ENCODE data around the gene TMEM33.

The TMEM33 gene

DNA sequence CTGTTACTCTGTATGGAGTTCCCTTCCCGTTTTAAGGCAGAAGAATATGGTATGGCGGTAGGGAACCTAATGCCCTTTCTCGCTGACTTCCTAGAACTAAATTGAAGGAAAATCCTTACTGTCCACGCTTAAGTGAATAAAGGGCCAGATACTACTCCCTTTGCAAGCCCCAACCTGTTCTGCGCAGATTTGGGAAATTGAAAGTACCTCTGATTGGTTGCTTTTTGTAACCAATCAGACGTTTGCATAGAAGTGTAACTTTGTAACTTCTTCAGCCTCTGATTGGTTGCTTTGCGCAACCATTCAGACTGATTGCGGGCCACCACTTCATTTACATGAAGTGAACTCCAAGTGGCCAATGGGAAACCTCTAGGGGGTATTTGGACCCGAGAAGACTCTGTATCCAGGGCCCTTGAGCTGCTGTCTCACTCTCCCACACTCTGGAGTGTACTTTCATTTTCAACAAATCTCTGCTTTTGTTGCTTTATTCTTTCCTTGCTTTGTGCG is 1.2 kb upstream of the TMEM33 start:
- in situ Hi-C loops (cut with MboI; ENCODE audit: low pct_unique_long_range_greater_than_20kb, low sequenced_read_pairs) = no loop called here
- no peak for DNase-seq

DNA sequence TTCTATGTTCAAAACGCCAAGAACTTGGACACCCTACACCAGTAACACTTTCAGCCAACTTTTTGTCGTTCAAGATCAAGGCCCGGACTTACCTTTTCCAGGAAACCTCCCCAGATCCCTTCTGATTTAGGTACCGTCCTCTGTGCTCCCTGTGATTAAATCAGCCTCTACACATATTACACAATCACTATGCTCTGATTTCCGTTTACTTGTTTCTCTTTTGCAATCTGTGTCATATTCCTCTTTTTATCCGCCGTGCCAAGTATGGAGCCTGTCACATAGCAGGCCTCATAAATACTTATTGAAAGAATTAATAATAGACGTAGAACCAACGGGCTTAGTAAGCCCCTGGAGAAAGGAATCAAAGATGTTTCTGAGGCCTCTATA is 722 bp upstream of the TMEM33 start:
- no peak for DNase-seq
- in situ Hi-C loops (cut with MboI; ENCODE audit: low pct_unique_long_range_greater_than_20kb, low sequenced_read_pairs) = no loop called here

DNA sequence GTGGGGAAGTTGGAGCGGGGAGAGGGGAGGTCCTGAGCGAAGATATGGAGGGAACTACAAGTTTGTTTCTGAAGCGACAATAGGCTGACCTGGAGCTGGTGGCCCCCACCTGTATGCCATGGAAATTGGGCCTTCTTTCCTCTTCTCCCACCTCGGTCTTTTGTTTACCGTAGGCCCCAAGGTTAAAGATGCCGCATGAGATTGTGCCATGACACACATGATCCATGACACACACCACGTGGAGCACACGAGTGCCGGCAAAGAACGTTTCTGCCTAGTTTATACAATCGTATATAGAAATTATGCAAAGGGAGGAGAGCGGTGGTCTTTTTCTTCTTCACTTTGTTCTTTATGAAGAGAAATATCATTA is 408 bp downstream of the TMEM33 start:
- in situ Hi-C loops (cut with MboI; ENCODE audit: low pct_unique_long_range_greater_than_20kb, low sequenced_read_pairs) = no loop called here
- no peak for DNase-seq

DNA sequence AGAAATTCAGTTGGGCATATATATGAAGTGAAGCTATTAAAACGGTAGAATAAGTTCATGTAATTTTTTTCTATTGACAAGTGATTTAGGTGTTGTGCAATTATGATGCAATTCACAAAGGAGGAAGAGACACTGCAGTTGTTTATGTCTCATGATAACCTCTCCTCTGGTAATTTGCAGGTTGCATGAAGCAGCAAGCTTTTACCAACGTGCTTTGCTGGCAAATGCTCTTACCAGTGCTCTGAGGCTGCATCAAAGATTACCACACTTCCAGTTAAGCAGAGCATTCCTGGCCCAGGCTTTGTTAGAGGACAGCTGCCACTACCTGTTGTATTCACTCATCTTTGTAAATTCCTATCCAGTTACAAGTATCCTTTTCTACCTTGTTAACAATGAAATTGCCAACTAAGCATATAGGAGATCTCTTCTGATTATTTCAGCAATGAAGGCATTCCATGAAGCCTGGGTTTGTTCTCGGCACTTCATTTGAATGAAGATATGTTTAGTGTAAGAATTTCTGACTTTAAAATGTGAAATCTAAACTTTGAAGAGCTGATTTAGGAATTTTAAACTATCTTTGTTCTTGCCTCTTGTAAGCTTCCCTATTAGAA is 3.9 kb downstream of the TMEM33 start:
- in situ Hi-C loops (cut with MboI; ENCODE audit: low pct_unique_long_range_greater_than_20kb, low sequenced_read_pairs) = no loop called here
- peak; percentile 32 for DNase-seq

GRCh38 chr4:41940834-41941233 is 5.6 kb downstream of the TMEM33 start:
- no peak for DNase-seq
- in situ Hi-C loops (cut with MboI; ENCODE audit: low pct_unique_long_range_greater_than_20kb, low sequenced_read_pairs) = no loop called here

DNA sequence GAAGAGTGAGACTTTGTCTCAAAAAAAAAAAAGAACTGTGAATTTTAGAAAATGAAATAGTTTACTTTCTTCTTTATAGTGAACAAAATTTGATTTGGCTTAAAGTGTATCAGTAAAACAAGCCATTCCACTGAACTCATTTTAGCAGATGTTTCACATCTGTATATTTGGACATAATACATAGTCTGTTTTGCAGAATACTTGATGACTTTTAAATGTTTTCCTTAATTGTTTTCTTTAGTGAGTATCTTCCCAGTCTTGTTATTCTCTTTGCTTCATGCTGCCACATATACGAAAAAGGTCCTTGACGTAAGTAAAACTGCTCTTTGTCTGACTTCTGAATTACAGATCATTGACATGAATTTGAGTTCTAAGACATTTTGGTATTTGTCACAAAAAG is 8.3 kb downstream of the TMEM33 start:
- in situ Hi-C loops (cut with MboI; ENCODE audit: low pct_unique_long_range_greater_than_20kb, low sequenced_read_pairs) = no loop called here
- no peak for DNase-seq

DNA sequence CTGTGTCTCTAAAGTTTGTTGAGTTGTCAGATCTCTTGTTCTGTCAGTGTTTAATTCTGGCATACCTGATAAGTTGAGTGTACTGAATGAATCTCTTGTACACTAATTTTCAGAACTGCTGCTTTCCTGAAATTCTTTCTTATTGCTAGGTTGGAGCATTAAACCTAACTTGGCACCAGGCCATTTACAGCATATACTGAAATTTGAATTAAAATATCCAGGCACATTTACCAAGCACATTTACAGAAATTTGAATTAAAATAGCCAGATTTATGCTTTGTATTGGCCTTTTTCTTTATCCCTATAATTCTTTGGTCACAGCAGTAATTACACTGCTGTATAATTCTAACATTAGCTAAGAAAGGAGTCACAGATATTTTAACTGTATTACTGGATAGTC is 8.9 kb downstream of the TMEM33 start:
- in situ Hi-C loops (cut with MboI; ENCODE audit: low pct_unique_long_range_greater_than_20kb, low sequenced_read_pairs) = no loop called here
- DNase-seq = no peak

DNA sequence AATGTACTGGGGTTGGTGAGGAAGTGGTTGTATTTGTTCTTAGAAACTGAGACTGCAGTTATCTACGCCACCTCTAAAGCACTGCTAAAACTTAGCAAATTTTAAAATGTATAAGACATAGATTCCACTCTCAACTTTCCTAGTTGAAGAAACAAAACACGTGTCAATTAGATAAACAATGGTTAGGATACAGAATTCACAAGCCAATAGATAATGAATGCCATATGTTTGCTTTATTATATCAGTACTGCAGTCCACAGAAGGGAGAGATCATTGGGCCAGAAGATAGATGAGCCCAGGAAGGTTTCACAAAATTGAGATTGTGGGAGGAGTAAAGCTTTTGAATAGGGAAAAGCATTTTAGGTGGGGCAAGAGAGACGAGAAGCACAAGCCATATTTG is 14.3 kb downstream of the TMEM33 start:
- DNase-seq = no peak
- in situ Hi-C loops (cut with MboI; ENCODE audit: low pct_unique_long_range_greater_than_20kb, low sequenced_read_pairs) = no loop called here

DNA sequence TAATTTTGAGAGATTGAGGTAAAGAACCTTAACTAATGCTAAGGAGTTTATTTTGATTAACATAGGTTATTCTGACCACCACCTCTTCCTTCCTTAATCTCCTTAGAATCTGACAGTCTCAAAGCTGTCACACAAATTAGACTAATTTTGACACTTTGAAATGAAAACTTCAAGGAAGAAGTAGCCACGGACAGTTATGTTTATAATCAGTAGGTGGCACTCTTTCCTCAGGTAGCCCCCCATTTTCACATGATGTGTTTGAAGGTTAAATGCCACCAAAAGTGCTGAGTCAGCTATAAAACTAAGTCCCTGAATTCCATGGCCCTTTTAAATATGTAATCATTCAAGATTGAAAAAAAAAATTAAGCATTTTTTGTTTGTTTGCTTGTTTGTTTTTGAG is 22.4 kb downstream of the TMEM33 start:
- in situ Hi-C loops (cut with MboI; ENCODE audit: low pct_unique_long_range_greater_than_20kb, low sequenced_read_pairs) = no loop called here
- peak; percentile 74 for DNase-seq

GRCh38 chr4:41963105-41963504 is 27.9 kb downstream of the TMEM33 start:
- in situ Hi-C loops (cut with MboI; ENCODE audit: low pct_unique_long_range_greater_than_20kb, low sequenced_read_pairs) = no loop called here
- DNase-seq = peak; percentile 69

DNA sequence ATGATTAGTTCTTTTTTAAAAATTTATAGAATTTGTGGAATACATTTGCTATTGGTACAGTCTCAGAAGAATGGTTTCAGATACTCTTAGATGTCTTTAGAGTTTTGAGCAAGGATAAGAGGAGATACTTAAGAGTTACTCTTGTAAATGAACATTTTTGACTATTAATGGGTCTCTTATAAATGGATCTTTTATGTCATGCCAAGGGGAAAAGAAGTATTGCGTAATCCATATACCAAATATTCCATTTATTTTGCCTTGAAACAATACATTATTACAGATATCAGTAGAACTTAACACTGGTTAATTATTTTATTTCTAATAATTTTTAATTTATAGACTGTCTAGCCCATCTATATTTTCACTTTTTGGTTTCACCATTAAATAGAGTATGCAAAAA is 29.2 kb downstream of the TMEM33 start:
- DNase-seq = no peak
- in situ Hi-C loops (cut with MboI; ENCODE audit: low pct_unique_long_range_greater_than_20kb, low sequenced_read_pairs) = no loop called here

GRCh38 chr4:41967392-41967791 is 32.2 kb downstream of the TMEM33 start:
- DNase-seq = no peak
- in situ Hi-C loops (cut with MboI; ENCODE audit: low pct_unique_long_range_greater_than_20kb, low sequenced_read_pairs) = no loop called here

DNA sequence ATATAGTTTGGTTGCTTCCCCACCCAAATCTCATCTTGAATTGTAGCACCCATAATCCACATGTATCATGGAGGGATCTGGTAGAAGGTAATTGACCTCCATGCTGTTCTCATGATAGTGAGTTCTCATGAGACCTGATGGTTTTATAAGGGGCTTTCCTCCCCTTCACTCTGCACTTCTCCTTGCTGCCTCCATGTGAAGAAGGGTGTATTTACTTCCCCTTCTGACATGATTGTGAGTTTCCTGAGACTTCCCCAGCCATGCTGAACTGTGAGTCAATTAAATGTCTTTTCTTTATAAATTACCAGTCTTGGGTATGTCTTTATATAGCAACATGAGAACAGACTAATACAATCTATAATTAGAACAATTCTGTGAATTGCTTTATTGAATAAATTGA is 34.4 kb downstream of the TMEM33 start:
- in situ Hi-C loops (cut with MboI; ENCODE audit: low pct_unique_long_range_greater_than_20kb, low sequenced_read_pairs) = no loop called here
- DNase-seq = peak; percentile 39

- DNase-seq = no peak
- in situ Hi-C loops (cut with MboI; ENCODE audit: low pct_unique_long_range_greater_than_20kb, low sequenced_read_pairs) = no loop called here
These were observed 40.1 kb downstream of the TMEM33 start for GRCh38 chr4:41975341-41975740.

GRCh38 chr4:41976775-41977516 is 41.7 kb downstream of the TMEM33 start:
- in situ Hi-C loops (cut with MboI; ENCODE audit: low pct_unique_long_range_greater_than_20kb, low sequenced_read_pairs) = no loop called here
- no peak for DNase-seq

GRCh38 chr4:41977709-41978108 is 42.5 kb downstream of the TMEM33 start:
- in situ Hi-C loops (cut with MboI; ENCODE audit: low pct_unique_long_range_greater_than_20kb, low sequenced_read_pairs) = no loop called here
- DNase-seq = peak; percentile 49

DNA sequence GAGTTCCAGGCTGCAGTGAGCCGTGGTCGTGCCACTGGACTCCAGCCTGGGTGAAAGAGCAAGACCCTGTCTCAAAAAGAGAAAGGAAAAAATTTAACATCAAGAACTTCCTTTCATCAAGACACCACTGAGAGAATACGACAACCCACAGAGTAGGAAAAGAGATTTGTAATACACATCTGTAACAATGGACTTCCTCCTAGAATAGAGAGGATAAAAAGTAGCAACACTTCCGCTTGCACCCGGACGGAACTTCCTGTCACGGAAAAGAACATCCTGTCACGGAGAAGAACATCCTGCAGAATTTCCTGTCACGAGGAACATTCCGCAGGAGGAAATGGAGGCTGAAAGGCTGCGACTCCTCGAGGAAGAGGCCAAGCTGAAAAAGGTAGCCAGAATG is 46.2 kb downstream of the TMEM33 start, which contains the start of gene DCAF4L1:
TSS of gene DCAF4L1 (plus strand) at position 301 of the 400 bp plus-strand sequence. CDS start at position 338, 37 bp downstream.
- DNase-seq = no peak
- in situ Hi-C loops (cut with MboI; ENCODE audit: low pct_unique_long_range_greater_than_20kb, low sequenced_read_pairs) = no loop called here

DNA sequence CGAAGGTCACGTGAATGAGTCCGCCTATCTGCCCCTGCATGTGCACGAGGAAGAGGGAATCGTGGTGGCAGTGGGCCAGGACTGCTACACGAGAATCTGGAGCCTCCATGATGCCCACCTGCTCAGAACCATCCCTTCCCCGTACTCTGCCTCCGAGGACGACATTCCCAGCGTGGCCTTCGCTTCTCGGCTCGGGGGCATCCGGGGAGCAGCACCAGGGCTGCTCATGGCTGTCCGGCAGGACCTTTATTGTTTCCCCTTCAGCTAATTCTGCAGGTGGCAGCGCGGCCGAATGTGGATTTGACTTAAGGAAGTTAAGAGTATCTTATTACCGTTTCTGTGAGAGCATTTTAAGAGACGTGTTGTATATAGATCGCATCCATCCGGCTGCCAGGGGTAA is 47.5 kb downstream of the TMEM33 start:
- DNase-seq = no peak

DNA sequence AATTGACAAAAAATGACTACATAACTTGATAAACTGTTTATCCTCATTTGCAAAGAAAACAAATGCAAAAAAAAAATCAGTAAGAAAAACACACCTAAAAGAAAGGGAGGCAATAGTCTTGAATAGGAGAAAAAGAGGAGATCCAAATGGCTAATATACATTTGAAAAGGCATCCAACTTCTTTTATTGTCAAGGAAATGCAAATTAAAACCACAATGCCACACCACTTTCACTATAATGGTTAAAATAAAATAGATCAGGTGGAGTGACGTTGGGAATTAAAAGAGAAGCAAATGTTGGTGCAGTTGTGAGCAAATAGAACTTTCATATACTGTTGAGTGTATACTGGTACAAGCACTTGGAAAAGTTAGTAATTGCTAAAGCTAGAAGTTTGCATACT is 49.9 kb downstream of the TMEM33 start:
- in situ Hi-C loops (cut with MboI; ENCODE audit: low pct_unique_long_range_greater_than_20kb, low sequenced_read_pairs) = no loop called here
- DNase-seq = no peak

More for the DNA sequence above, 47.5 kb downstream of the TMEM33 start:
- in situ Hi-C loops (cut with MboI; ENCODE audit: low pct_unique_long_range_greater_than_20kb, low sequenced_read_pairs) = no loop called here

DNA sequence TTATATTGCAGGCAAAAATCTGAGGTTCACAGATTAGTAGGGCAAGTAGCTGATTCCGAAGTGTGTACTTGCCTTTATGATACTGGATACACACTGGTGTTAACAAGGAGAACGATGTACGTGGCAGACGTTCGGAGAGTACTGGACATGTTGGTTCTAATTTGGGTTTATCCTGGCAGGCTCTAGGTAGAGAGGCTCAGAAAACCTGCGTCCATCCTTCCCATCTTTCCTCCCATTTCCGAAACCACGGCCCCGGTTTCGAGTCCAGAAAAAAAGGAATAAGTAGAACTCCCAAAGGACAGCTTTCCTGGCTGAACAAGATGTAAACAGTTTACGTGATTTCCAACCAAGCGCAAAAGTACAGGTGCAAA is 54.8 kb downstream of the TMEM33 start:
- DNase-seq = no peak
- in situ Hi-C loops (cut with MboI; ENCODE audit: low pct_unique_long_range_greater_than_20kb, low sequenced_read_pairs) = no loop called here
